HG03432 (cell line): ENCODE data around the gene EIF3J.

Experiments
- ATAC-seq: cut with Tn5 transposase; IDR thresholded peaks from one replicate; pipeline ENCODE4 v1.9.1; 2021; ENCODE audit warnings: mild to moderate bottlenecking, moderate library complexity; ENCODE audit not compliant: unreplicated experiment

EIF3J gene

DNA sequence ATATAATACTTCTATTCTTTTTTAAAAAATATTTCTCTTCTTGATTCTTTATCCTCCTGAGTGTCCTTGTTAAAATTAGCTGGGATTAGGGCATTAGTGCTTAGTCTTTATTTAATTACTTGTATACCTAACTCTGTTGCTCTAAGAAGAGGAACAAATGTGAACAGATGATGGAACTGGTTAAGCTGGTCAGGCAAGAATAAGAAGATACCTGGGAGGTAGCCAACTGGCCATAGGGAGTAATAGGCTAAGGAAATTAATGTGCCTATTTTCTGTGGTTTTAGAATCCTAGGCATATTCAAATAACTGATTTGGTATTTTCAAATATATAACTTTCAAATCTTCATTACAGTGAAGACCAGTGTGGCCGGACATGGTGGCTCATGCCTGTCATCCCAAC lies 54.4 kb downstream of the EIF3J start:
- ATAC-seq: no peak

DNA sequence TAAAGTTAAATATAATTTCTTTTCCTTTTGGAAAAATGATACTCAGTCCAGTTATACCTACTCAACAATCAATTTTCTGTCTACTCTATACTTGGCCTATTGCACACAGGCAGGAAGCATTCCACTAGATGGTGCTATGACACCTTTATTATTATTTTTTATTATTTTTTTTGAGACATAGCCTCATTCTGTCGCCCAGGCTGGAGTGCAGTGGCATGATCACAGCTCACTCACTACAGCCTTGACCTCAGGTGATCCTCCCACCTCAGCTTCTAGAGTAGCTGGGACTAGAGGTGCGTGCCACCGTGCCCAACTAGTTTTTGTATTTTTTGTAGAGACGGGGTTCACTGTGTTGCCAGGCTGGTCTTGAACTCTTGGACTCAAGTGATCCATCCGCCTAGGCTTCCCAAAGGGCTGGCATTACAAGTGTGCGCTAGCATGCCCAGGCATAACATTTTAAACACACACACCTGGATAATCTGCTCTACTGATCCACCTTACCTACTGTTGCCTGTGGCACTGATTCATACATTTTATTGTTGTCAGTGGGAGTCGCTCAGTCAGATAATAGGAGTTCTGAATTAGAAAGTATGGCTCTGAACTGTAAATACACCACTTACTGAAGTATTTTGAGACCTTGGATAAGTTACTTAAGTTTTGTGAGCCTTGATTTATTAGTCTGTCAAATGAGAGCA lies 56.2 kb downstream of the EIF3J start:
- no peak for ATAC-seq

DNA sequence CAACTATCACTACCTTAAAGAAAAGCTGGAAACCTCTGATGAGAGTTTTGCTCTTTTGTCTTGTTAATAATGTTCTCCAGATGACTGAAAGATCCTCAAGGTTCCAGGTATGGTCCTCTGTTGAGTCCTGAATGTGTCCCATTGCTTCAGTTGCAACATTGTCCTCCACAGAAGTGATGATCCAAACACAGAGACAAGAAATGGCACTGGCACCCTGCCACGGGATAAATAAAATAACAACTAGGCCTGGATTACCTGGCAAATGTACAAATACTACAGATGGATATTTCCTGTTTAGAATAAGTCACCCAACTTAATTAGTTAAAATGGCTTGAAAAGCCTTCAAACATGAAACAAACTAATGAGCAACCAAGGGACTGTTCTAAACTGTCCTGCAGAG lies 58.3 kb downstream of the EIF3J start:
- ATAC-seq: no peak

DNA sequence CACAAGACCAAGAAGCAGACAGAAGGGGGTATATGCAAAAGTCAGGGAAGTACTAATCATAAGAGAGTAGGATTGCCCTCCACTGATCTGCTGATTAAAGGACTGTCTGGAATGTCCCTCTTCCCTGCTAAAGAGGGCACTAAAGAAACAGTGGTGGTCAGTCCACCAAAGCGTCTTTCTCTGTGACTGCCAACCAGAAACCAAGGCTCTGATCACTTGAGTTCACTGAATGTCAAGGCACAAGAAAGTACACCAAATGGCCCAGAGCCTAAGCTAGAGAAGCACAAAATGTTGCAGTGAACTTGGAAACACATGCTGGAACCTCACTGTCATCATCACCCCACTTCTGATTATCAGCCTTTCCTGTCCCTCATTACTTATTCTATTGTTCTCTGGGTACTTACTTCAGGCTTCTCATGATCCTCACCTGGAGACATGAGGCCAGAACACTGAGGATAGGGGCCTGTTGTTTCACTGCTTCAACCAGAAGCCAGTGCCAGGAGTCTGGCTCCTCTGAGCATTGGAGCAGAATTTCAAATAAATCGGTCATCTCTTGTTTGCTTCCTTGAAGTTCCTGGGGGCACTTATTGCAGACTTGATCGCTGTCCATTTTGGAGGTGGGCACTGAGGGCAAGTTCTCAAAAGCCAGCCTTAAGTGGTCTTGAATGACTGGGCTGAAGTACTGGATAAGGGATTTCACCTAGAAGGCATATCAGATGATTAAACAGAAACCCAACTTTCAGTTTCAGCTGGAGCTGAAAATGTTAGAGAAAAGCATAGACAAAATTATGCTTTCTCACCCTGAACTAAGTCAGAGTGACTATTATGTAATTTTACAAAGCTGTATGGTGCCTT lies 58.9 kb downstream of the EIF3J start:
- no peak for ATAC-seq

DNA sequence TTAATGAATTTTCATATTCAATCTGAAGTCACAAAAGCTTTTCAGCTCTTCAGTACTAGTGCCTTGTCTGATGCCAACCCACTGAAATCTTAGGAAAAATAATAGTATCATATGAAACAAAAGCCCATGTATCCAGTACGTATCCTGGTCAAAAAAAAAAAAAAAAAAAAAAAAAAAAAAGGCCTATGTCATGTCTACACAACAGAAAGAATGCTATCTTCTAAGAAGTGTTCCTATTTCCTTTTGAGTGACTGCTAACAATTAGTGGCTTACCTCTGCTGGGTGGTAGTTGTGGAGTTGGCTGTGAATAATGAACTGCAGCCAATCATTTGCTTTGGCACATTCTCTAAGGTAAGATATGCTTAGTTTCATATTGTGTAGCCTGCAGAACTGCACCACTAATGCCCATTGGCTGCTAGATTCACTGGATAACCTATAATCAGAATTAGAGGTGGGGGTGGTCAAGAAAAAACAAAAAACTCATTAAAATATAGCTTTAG lies 59.6 kb downstream of the EIF3J start:
- ATAC-seq: no peak

DNA sequence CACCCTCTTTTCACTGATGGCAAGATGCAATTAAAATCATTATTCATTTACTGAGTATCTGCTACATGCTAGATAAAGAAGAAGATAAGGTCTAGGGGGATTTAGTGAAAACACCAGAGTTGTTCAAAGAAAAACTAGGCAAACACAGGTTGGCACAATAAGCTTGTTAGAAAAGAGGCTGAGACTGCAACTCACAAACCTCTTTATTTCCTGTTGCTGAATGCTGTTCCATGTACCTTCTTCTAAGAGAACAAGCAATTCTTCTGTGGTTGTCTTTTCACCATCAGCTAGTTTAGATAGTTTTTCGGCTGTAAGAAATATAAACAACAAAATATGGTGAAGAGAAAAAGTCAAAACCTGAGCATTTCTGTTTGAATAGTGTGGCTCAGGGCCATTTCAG lies 61.1 kb downstream of the EIF3J start:
- ATAC-seq: no peak

DNA sequence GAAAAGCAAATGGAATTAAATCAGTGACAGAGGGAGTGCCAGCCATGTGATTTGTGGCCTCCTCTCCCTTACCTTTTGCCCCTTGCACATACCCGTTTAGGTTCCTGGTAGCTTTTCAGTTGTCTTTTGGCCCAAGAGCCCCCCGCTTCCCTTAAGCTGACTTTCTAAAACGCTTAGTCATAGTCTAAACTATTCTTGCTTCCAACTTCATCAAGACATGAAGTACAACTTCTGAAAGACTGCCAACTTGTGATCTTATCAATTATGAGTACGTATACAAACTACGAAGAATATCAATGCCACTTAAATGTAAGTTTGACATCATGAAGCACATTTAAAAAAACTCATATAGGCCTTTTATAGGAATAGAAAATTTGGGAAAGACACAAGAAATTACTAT lies 61.9 kb downstream of the EIF3J start:
- ATAC-seq: no peak

DNA sequence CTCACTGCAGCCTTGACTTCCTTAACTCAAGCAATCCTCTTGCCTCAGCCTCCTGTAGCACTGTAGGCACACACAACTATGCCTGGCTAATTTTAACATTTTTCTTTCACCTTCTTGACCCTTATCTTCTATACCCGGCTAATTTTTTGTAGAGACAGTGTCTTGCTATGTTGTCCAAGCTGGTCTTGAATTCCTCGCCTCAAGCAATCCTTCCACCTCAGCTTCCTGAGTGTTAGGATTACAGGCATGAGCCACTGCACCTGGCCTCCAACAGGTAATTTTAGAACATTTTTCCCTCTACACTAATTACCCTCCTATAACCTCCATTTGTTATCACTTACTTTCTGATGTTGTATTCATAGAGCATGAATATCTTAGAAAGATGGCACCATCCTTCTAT lies 66.2 kb downstream of the EIF3J start:
- no peak for ATAC-seq

DNA sequence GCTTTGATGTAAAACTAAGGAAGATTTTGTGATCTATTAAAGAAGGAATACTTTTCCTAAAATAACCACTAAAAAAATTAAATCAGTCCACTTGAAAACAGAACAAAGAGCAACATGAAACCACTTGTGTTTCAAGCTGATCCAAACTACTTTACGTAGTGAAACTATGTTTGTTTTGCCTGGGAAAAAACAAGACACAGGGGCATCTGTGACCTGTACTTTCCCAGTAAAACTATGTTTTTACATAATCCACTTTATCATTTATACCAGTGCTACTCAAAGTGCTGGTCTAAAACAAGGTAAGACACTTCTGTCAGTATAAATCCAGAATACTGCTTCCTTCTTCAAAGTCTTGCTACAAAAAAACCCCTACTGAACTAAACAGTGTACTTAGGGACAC lies 69.8 kb downstream of the EIF3J start:
- no peak for ATAC-seq
